HepG2 (cell line): ENCODE measurements around the gene ZNF48. TPM values are rescaled to one million over a fixed set of nuclear protein-coding genes. Genes with fewer than 3 reads are reported as not detected.

Source experiments
- ARHGAP35 ChIP-seq: sonication (generic); formaldehyde crosslinking; IDR thresholded peaks from 2 replicates; pipeline ENCODE4 v1.9.0; 2022; ENCODE audit warnings: mild to moderate bottlenecking, inconsistent platforms, moderate library complexity, missing genetic modification reagents, borderline replicate concordance
- ARID5B ChIP-seq: IDR thresholded peaks from 2 replicates; pipeline ENCODE4 v1.4.0; 2020; ENCODE audit warnings: mild to moderate bottlenecking, missing genetic modification reagents
- ATF2 ChIP-seq: sonication (generic); formaldehyde crosslinking; IDR thresholded peaks from 2 replicates; pipeline ENCODE4 v1.4.0; 2020; ENCODE audit warnings: missing genetic modification reagents
- ATF7 ChIP-seq, 2 experiments: fragments of 450-650 bp in 1 of 2; sonication (generic) in 1 of 2; formaldehyde crosslinking in 1 of 2; IDR thresholded peaks; 2 replicates each; pipeline versions ENCODE4 v1.4.0 to v1.6.1; 2016 to 2020; ENCODE audit warnings: antibody characterized with exemption in 1 of 2, mild to moderate bottlenecking in 1 of 2, missing genetic modification reagents in 1 of 2
- CBX1 ChIP-seq: IDR thresholded peaks from one replicate; pipeline ENCODE4 v1.6.1; 2016; ENCODE audit warnings: antibody characterized with exemption, low read depth
- CHCHD3 ChIP-seq: sonication (generic); formaldehyde crosslinking; IDR thresholded peaks from 2 replicates; pipeline ENCODE4 v1.8.0; 2022; ENCODE audit warnings: mild to moderate bottlenecking, missing genetic modification reagents, moderate library complexity
- DZIP1 ChIP-seq: sonication (generic); formaldehyde crosslinking; IDR thresholded peaks from 2 replicates; pipeline ENCODE4 v1.5.0; 2020; ENCODE audit warnings: mild to moderate bottlenecking, missing genetic modification reagents
- HNRNPLL ChIP-seq: fragments of 200-400 bp; formaldehyde crosslinking; IDR thresholded peaks from 2 replicates; pipeline ENCODE4 v1.6.1; 2017; ENCODE audit warnings: mild to moderate bottlenecking, low read depth, low read length; ENCODE audit not compliant: poor library complexity, severe bottlenecking
- MTA1 ChIP-seq: sonication (generic); formaldehyde crosslinking; IDR thresholded peaks from 2 replicates; pipeline ENCODE4 v1.4.0; 2020; ENCODE audit warnings: missing genetic modification reagents, mild to moderate bottlenecking, borderline replicate concordance
- RBFOX2 ChIP-seq: fragments of 200-400 bp; formaldehyde crosslinking; IDR thresholded peaks from 2 replicates; pipeline ENCODE4 v1.6.1; 2017; ENCODE audit warnings: low read depth, mild to moderate bottlenecking, low read length
- SRY ChIP-seq: sonication (generic); formaldehyde crosslinking; IDR thresholded peaks from 2 replicates; pipeline ENCODE4 v1.8.0; 2022; ENCODE audit warnings: mild to moderate bottlenecking, missing genetic modification reagents
- UBTF ChIP-seq: sonication (generic); formaldehyde crosslinking; IDR thresholded peaks from 2 replicates; pipeline ENCODE4 v1.4.0; 2020; ENCODE audit warnings: mild to moderate bottlenecking, missing genetic modification reagents
- ZBTB42 ChIP-seq: sonication (generic); formaldehyde crosslinking; IDR thresholded peaks from 2 replicates; pipeline ENCODE4 v1.5.0; 2020; ENCODE audit warnings: mild to moderate bottlenecking, missing genetic modification reagents
- ZNF12 ChIP-seq: sonication (generic); formaldehyde crosslinking; IDR thresholded peaks from 2 replicates; pipeline ENCODE4 v1.5.0; 2020; ENCODE audit warnings: missing genetic modification reagents
- ZNF329 ChIP-seq: sonication (generic); formaldehyde crosslinking; IDR thresholded peaks from 2 replicates; pipeline ENCODE4 v1.9.0; 2021; ENCODE audit warnings: low read depth, mild to moderate bottlenecking, missing genetic modification reagents
- ZNF576 ChIP-seq: sonication (generic); formaldehyde crosslinking; IDR thresholded peaks from 2 replicates; pipeline ENCODE4 v1.4.0; 2020; ENCODE audit warnings: mild to moderate bottlenecking, missing genetic modification reagents
- polyA plus RNA-seq, 8 experiments: library from polyadenylated mRNA; depleted of rRNA in 3 of 8; stranded (reverse) in 7 of 8; unstranded in 1 of 8; fragments of >200 nt; fragmentation: Illumina TruSeq in 4 of 8; extraction: Trizol in 4 of 8; gene quantifications; 2 replicates each; pipeline versions ENCODE4 v1.2.1 to v1.2.3, GENCODE V29; 2011 to 2016; ENCODE audit warnings: low read depth in 4 of 8, missing spikeins in 1 of 8, mixed read lengths in 1 of 8; ENCODE audit not compliant: insufficient read depth in 1 of 8
- total RNA-seq, 5 experiments: library from RNA; depleted of rRNA; stranded (reverse); fragments of >200 nt; fragmentation: Illumina TruSeq; extraction: Trizol; gene quantifications; 2 replicates each; pipeline ENCODE4 v1.2.3, GENCODE V29; 2016; ENCODE audit warnings: low read depth in 1 of 5

The ZNF48 gene
- total and polyA plus RNA-seq, 2 of the 13 experiments (the other 11 are each of a cell fraction or from before 2014, with no cell fraction given) = 9.9 to 12.3 TPM

GRCh38 chr16:30378236-30379157, 16.7 kb upstream of the ZNF48 start (continued):
- TF ChIP-seq ATF2 = no peak
- TF ChIP-seq ZBTB42 (CRISPR knock-in tag) = peak; percentile 78
- peak; percentile 92 for TF ChIP-seq SRY (CRISPR knock-in tag)
- TF ChIP-seq ZNF12 (CRISPR knock-in tag) = peak; percentile 85
- peak; percentile 61 for TF ChIP-seq HNRNPLL
- TF ChIP-seq CHCHD3 (CRISPR knock-in tag) = no peak
- TF ChIP-seq ZNF576 (CRISPR knock-in tag) = no peak
- peak; percentile 94 for TF ChIP-seq UBTF (CRISPR knock-in tag)
- 0 out of 2 replicates have a peak, but pooled peaks have one; percentile 53 for TF ChIP-seq ZNF329 (CRISPR knock-in tag)
- peak; percentile 59 for TF ChIP-seq MTA1 (CRISPR knock-in tag)
- TF ChIP-seq RBFOX2 = peak; percentile 80
- no peak for TF ChIP-seq ATF7 (IDR thresholded peaks at IDR 0.05)
- TF ChIP-seq ATF7 (CRISPR knock-in tag; IDR thresholded peaks at IDR 0.05) = peak; percentile 89
- no peak for TF ChIP-seq CBX1
- 0 out of 2 replicates have a peak, but pooled peaks have one; percentile 72 for TF ChIP-seq DZIP1
- TF ChIP-seq ARID5B = peak; percentile 9; the same call in 1 of the 2 replicates
- TF ChIP-seq ARHGAP35 (CRISPR knock-in tag) = no peak; the same call in 1 of the 2 replicates
